ENCODE results near the gene SF3B3.
A peak's percentile ranks its signal among the peaks of the same experiment; 100 is the strongest.
"Not testable (repeated sequence)": the region's sequence is repeated elsewhere in the genome, so short reads cannot be mapped to it uniquely, and the experiment has no call there.

Gene SF3B3

DNA sequence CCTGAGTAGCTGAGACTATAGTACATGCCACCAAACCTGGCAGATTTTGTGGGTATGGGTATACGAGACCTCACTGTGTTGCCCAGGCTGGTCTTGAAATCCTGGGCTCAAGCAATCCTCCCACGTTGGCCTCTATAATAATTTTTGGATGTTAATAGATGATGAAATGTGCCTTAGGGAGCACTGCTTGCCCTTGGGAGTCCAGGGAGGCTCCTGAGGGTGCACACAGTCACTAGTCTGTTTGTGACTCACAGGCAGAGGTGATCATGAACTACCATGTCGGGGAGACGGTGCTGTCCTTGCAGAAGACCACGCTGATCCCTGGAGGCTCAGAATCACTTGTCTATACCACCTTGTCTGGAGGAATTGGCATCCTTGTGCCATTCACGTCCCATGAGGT, 46.1 kb downstream of the SF3B3 start:
- no peak for DNase-seq

DNA sequence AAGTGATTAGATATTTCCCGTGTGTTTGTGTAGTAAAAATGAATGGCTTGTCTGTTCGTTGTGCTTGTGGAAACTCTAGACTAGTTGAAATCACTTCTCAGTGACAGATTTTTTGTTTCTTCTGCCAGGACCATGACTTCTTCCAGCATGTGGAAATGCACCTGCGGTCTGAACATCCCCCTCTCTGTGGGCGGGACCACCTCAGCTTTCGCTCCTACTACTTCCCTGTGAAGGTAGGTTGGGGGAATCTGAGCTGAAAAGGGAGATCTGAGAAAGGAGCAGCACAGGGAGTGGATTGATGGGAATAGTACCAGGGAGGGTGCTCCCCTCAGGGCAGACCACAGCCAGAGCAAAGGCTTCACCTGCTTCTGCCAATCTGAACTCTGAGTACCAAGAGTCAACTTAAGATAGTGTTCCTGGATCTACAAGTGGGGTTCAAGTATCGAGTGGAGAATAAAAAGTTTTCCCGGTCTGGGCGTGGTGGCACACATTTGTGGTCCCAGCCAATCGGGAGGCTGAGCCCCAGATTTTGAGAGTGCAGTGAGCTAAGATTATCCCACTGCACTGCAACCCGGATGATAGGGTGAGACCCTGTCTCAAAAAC, 47.5 kb downstream of the SF3B3 start:
- no peak for DNase-seq

DNA sequence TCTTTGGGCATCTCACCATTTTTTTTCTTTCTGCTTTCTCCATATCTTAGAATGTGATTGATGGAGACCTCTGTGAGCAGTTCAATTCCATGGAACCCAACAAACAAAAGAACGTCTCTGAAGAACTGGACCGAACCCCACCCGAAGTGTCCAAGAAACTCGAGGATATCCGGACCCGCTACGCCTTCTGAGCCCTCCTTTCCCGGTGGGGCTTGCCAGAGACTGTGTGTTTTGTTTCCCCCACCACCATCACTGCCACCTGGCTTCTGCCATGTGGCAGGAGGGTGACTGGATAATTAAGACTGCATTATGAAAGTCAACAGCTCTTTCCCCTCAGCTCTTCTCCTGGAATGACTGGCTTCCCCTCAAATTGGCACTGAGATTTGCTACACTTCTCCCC, 48.0 kb downstream of the SF3B3 start:
- no peak for DNase-seq

DNA sequence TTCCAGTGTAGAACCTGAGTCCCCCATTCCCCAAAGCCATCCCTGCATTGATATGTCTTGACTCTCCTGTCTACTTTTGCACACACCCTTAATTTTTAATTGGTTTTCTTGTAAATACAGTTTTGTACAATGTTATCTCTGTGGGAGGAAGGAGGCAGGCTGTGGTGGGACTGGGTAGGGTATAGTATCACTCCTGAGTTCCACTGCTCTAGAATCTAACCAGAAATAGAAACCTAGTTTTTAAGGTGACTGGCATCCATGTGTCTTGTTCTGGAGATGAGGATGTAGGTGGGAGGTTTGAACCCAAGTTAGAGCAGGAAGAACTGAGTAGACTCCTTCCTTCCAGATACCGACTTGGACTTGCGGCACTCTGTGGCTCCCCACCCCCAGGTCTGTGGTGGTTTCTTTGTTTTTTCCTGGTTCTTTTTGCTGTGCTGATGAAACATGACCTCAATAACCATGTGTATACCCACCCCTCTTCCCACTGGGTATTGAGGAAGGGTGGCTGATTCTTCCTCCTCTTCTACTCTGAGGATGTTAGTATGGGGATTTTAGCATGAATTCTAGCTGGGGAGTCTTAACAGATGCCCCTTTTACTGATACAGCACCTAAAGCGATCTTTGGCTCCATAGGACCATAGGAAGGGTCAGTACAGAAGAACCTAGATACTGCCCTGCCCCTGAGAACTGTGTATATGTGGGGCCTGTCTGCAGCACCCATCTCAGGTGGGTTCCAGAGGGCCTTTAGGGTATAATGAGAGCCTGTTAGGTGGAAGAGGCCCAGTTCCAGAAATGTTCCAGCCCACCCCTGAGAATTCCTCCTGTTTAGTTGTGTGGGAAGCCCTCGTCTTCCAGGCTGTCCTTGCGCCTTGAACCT, 48.7 kb downstream of the SF3B3 start:
- DNase-seq = no peak

DNA sequence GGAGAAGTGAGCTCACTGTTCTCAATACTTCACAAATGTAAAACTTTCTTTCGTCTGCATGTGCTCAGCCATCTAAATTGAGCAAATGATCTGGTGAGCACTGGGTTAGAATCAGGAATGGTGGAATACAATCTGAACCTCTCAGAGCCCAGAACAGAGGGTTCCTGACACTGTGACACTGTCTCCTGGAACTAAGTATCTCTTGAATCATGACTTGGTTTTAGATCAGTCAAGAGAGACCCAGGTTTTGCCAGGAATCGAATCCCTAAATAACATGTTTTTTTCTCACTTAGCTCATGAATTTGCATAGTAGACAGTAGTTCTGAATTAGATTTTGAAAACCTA, 49.3 kb downstream of the SF3B3 start:
- DNase-seq = no peak

DNA sequence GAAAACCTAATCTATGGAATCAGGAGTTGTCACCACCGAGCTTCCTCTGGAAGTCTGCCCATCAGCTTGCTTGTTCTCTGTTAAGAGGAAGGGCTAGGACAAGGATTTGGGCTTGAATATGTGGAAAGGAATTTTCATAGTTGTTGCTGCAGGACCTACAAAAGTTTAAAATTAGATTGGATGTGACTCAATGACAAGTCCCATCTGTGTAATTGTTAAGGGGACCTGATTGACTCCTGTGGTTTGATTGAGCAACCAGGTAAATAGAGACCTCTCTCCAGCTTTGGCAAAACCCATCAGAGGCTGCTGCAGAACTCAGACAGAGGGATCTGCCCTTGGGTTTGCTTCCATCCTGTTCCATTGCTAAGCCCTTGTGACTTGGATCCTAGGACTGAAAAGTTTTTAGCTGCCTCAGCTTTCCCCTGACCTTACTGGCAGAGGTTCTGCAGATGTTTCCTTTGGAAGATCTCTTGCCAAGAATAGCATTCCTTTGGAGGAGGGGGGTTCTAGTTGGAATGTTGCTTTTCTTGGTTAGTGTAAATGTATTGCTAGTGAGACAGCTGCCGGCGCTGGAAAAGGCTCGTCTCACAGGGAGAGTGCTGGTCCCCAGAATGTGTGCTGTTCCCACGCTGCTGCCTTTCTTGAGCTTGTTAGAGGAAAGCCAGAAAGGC, 50.0 kb downstream of the SF3B3 start:
- no peak for DNase-seq

DNA sequence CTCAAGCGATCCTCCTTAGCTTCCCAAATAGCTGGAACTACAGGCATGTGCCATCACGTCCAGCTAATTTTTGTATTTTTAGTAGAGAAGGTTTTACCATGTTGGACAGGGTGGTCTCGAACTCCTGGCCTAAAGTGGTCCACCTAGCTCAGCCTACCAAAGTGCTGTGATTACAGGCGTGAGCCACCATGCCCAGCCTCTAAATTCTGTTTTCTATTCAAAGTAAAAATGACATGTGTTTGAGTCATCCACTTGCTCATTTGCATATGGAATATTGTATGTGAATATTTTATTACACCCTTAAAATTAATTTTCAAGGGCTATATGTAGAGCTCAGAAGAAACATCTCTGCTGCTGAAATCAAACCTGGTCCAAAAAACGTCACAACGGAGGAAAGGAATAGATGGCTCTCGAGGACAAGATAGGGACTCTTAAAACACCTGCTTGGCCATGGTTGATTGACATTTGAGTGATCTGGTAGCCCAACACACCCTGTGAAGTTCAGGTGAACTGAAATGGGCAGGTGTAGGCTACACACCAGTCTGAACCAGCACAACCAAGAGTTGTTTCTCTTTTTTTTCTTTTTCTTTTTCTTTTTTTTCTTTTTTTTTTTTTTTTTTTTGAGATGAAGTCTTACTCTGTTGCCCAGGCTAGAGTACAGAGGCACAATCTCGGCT, 51.1 kb downstream of the SF3B3 start:
- no peak for DNase-seq

DNA sequence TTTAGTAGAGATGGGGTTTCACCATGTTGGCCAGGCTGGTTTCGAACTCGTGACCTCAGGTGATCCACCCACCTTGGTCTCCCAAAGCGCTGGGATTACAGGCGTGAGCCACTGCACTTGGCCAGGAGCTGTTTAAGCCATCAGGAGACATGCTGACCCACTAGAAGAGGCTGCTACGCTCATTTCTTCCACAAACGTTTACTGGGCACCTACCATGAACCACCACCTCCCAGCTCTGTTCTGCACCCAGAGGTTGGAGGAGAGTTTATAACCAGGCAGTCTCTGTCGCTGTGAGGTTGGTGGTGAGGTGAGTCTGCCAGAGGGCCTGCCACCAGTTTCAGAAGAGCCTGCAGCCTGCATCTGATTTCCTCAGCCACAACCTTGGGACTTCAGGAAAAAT, 51.8 kb downstream of the SF3B3 start:
- no peak for DNase-seq

DNA sequence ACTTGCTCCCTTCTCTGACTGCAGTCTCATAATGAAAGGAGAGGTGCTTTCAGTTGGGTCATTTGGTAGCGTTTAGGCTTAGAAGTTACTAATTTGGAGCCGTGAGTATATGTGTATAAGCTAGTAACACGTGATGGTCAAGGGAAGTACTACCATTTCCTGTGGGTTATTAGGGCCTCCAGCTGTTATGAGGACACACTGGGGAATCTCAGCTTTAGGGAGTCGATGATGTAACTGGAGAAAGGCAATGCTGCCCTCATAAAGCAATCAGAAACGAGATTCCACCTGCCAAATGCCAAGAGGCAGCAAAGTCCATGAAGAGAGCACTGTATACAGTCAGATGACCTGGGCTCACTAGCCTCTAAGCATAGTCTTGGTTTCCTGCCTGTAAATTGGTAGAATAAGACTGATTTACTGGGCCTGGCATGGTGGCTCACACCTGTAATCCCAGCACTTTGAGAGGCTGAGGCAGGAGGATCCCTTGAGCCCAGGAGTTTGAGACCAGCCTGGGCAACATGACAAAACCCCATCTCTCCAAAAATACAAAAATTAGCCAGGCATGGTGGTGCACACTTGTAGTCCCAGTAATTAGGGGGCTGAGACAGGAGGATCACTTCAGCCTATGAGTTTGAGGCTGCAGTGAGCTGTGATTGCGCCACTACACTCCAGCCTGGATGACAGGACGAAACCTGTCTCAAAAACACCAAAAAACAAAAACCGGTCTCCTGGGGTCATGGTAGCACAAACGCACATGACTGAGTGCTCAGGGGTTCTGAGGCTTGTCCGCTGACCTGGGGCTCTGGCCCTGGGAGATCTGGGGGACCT, 53.0 kb downstream of the SF3B3 start:
- DNase-seq = no peak

DNA sequence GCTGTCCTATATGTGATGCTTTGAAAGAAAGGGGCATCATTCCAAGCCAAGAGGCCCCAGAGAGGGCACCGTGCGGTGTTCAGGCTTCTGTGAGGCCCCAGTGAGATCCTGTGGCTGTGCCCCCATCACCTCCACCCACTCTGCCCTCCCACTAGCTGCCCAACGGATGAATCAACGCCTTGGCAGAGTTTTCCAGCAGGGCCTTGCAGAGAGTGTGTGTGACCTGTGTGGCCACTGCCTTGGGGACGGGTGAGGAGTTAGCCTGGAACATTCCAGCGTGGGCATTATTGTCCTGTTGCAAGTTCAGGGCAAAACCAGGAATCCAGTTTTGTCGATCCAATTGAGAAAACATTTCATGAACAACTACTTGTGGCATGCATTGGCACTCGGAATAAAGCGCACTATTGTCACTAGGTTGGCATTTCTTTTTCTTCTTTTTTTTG, 53.7 kb downstream of the SF3B3 start:
- peak; percentile 10 for DNase-seq

DNA sequence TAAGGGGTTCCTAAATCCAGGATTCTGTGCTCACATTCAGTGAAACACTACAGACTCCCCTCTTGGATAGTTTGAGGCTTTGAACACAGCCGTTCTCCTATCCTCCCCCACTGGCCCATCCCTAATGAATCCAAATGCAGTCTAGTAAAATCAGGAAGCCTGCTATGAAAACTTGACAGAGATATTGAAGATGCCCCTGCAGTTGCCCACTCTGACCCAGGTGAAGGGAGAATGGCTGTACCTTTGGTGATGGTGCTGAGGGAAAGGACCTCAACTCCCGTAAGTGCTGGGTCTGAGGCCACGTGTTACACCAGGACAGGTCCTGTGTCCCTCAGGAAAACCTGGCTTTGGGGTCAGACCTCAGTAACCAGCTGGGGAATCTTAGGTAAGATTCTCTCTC, 54.4 kb downstream of the SF3B3 start:
- DNase-seq = no peak

DNA sequence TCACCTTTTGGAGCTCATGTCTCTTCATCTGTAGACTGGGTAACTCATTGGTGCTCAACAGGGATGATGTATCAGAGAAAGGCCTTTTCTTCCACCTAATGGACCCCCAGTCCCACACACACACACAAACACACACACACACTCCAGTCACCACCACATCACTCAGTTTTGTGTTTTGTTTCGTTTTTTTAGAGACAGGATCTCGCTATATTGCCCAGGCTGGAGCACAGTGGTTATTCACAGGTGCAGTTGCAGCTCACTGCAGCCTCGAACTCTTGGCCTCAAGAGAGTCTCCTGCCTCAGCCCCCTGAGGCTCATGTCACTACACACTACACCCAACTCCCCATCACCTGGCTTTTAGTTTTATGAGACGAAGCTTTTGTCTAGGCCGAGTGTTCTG, 55.6 kb downstream of the SF3B3 start:
- no peak for DNase-seq

DNA sequence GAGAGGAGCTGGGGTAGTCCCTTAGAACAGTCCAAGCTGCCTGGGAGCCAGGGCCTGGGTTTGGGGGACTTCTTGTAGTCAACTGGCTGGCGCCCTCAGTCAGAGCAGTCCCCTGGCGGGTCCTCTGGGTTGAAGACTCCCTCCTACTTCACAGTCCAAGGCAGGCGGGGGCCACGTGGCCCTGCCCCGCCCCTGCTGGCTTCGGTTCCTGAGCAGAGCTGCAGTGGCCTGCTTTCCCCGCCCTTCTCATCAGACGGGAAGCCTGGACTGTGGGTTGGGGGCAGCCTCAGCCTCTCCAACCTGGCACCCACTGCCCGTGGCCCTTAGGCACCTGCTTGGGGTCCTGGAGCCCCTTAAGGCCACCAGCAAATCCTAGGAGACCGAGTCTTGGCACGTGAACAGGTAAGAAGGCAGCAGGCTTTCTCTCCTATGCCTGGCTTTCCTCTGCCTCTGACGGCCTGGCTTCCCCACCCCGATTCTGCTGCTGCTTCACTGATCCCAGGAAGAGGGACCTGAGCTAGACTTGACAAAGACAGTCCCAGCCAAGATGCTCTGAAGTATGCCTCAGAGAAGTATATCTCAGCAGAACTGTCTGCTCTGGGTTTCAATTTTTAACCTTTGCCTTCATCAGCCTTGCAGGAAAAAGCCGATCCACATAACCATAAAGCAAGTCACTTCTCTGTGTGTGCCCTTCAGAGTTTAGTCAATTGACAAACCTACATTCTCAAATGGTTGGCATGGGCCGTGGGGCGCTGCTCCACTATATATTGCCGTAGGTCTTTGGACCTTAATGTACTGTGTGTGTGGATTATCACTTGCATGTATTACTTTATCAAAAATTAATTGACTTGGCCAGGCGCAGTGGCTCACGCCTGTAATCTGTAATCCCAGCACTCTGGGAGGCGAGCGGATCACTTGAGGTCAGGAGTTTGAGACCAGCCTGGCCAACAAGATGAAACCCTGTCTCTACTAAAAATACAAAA, 56.3 kb downstream of the SF3B3 start:
- no peak for DNase-seq

DNA sequence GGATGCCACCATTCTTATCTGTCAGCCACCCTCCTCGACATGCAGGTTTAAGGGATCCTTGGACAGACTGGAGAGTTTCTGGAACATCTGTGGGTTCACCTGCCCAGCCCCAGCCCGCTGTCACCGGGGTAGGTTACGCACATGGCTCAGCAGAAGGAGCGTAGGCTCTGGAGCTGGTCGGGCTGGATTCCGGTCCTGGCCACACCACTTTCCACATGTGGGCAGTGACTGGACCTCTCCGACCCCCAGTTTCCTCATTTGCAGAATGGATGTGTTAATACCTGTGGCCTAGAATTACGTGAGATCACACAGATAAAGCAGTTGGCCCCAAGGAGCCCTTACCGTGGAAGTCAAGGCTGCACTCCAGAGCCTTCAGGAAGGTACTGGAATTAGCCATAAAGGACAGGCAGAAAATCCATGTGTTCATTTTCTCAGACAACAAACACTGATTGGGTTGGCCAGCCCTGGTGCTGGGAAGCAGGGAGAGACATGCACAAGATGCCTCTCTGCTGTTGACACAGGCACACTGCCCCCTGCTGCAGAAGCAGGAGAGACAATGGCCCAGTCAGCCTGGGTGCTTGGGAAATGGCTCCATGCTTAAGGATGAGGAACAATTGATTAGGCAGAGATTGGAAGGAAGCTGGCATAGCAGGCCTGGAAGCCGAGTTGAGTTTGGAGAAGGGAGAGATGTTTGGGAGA, 58.8 kb downstream of the SF3B3 start:
- DNase-seq = no peak

DNA sequence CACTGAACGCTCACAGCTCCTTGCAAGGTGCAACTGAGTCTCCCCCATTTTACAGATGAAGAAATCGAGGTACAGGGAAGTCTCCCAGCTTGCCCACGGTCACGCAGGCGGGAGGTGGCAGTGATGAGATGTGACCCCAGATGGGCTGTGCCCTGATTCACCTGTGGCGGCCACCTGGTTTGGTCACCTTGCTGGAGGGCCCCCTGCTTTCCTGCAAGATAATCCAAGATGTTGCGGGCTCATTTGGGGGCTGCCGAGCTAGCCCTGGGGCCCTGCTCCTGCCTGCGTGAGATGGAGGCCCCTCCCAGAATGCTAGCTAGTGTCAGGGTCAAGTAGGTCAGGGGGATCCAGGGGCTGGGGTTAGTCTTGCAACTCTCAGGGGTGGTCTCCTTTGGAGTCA, 63.1 kb downstream of the SF3B3 start:
- no peak for DNase-seq

DNA sequence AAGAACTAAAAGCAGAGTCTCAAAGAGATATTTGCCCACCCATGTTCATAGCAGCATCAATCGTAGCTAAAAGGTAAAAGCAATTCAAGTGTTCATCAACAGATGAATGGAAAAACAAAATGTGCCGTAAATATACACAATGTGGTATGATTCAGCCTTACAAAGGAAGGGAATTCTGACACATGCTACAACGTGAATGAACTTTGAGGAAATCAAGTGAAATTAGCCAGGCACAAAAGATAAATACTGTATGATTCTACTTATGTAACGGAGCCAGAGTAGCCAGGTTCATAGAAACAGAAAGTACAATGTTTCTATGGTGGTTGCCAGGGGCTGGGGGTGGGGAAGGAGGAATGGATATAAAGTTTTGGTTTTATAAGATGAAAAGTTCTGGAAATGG, 64.9 kb downstream of the SF3B3 start:
- no peak for DNase-seq

DNA sequence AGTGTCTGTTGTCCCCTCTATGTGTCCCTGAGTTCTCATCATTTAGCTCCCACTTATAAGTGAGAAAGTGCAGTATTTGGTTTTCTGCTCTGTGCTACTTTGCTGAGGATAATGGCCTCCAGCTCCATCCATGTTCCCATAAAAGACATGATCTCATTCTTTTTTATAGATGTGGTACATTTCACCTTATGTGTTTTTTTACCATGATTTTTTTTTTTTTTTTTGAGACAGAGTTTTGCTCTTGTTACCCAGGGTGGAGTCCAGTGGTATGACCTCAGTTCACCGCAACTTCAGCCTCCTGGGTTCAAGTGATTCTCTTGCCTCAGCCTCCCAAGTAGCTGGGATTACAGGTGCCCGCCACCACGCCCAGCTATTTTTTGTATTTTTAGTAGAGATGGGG, 65.8 kb downstream of the SF3B3 start:
- DNase-seq = not testable (repeated sequence)

DNA sequence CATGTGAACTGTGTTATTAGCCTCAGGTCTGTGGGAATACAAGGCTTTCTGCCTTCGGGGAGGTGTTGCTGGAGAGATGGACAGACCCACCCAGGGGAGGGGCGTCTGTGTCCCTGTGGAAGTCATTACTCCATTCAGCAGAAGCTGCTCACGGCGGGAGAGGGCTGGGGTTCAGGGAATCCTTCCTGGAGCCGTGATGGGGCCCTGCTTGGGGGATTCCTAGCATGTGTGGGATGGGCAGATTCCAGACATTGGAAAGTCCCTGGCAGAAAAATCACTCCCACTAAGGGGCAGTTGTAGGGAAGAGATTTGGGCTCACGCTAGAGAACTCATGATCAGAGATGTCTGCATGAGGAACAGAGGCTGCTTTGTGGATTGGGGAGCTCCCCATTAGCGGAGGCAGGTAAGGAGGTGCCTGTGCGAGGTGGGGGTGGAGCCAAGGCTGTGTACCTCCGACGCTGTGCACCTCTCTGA, 66.4 kb downstream of the SF3B3 start:
- no peak for DNase-seq

DNA sequence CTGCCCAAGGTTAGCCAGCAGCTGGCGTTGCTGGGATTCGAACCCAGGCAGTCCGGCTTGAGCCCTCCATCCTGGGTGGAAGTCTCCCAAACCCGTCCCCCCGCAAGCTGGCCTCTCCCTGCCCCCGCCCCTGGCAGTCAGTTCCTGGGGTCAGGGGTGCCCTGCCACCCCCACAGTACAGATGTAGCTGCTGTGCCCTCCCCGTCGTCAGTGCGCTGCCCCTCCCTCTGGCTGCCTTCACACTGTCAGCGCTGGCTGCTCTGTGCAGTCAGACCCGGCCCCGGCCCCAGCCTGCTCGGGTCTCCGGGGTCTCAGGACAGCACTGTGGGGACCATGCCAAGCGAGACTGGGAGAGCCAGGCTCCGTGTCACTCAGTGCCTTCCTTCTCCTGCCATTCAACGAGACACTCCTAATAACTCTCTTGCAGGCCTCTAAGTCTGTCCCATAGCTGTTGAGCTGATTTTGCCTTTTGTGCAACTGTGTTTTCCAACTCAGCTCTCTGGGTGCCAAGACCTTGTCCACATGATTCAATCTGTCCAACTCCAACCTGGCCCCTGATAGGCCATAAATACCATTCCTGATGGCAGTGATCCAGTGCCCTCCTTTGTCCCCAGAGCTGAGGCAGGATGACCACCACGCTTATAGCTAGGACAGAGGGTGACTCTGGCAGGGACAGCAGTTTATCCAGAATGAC, 67.3 kb downstream of the SF3B3 start:
- no peak for DNase-seq

DNA sequence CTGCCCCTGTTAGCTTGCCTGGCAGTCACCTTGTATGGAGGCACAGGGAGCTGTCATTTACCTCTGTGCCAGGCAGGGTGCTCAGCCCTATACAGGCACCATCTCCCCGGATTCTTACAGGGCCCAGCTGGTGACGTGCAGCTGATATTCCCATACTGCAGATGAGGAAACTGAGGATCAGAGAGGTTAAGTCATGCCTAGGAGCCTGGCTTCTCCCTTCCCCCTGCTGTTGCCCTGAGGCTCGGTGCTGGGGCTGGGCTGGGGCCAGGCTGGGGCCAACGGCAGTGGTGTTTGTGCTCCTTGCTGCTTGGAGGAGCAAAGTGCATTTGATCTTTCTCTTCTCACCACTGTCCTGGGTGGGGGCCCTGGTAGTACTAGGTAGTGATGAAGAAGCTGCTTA, 68.0 kb downstream of the SF3B3 start:
- no peak for DNase-seq
